PC-3 (cell line): ENCODE data around the gene DBF4B.
"Not testable (repeated sequence)": the region's sequence is repeated elsewhere in the genome, so short reads cannot be mapped to it uniquely, and the experiment has no call there.

ENCODE experiments used
- EZH2 ChIP-seq: fragments of 300-600 bp; sonication (generic); IDR thresholded peaks from one replicate; pipeline ENCODE4 v1.6.1; 2017; ENCODE audit warnings: antibody characterized with exemption, mild to moderate bottlenecking, low read length; ENCODE audit not compliant: unreplicated experiment
- EZH2phosphoT487 ChIP-seq: fragments of 300-600 bp; sonication (generic); IDR thresholded peaks from 2 replicates; pipeline ENCODE4 v1.6.1; 2018; ENCODE audit warnings: mild to moderate bottlenecking, antibody characterized with exemption, low read length, borderline replicate concordance
- TF ChIP-seq, protein P1 (sequence below): fragments of 300-600 bp; sonication (generic); conservative IDR thresholded peaks from 2 replicates; pipeline ENCODE4 v1.5.1; 2017; ENCODE audit warnings: antibody characterized with exemption, low read depth, mild to moderate bottlenecking, low read length

DNA sequence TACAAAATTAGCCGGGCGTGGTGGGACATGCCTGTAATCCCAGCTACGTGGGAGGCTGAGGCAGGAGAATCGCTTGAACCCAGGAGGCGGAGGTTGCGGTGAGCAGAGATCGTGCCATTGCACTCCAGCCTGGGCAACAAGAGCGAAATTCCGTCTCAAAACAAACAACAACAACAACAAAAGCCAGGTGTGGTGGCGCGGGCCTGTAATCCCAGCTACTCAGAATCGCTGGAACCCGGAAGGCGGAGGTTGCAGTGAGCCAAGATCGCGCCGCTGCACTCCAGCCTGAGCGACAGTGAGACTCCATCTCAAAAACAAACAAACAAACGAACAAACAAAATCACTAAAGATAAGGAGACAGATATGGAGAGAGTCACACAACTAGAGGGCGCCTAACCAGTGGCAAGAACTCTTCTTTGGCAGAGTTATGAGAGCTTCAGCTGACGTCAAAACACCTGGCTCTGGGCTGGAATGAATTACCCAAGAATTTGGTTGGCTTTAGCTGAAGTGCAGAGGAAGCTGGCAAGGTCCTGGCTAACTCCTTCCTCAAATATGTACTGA lies 17.6 kb upstream of the DBF4B start:
- TF ChIP-seq, protein P1, sequence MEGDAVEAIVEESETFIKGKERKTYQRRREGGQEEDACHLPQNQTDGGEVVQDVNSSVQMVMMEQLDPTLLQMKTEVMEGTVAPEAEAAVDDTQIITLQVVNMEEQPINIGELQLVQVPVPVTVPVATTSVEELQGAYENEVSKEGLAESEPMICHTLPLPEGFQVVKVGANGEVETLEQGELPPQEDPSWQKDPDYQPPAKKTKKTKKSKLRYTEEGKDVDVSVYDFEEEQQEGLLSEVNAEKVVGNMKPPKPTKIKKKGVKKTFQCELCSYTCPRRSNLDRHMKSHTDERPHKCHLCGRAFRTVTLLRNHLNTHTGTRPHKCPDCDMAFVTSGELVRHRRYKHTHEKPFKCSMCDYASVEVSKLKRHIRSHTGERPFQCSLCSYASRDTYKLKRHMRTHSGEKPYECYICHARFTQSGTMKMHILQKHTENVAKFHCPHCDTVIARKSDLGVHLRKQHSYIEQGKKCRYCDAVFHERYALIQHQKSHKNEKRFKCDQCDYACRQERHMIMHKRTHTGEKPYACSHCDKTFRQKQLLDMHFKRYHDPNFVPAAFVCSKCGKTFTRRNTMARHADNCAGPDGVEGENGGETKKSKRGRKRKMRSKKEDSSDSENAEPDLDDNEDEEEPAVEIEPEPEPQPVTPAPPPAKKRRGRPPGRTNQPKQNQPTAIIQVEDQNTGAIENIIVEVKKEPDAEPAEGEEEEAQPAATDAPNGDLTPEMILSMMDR, result peak; percentile 59
- not testable (repeated sequence) for TF ChIP-seq EZH2phosphoT487, EZH2
